GM18873 (cell line): Measurements from ENCODE around the gene AGPS.

Source experiments
- ATAC-seq: cut with Tn5 transposase; IDR thresholded peaks from one replicate; pipeline ENCODE4 v1.9.1; 2021; ENCODE audit warnings: mild to moderate bottlenecking, moderate library complexity, moderate number of reproducible peaks; ENCODE audit not compliant: unreplicated experiment, low FRiP score

The AGPS gene

GRCh38 chr2:177383935-177384334 is 8.6 kb upstream of the AGPS start:
- no peak for ATAC-seq

DNA sequence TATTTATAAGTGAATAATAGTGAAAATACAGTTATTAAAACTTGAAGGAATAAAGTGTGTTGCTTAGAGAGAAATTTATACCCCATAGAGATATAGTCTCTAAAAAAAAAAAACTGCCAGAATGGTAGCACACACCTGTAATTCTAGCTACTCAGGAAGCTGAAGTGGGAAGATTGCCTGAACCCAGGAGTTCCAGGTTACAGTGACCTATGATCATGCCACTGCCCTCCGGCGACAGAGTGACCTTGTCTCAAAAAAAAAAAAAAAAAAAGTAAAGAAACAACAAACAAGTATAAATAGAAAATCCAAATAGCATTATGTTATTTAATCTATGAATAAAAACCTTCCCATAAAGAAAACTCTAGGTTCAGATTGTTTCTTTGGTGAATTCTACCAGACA is 7.4 kb upstream of the AGPS start:
- no peak for ATAC-seq

GRCh38 chr2:177391822-177392372 is 676 bp upstream of the AGPS start:
- ATAC-seq = no peak

- no peak for ATAC-seq
Measured at GRCh38 chr2:177393203-177393755, 706 bp downstream of the AGPS start.

- no peak for ATAC-seq
Measured at GRCh38 chr2:177393824-177394593, 1.4 kb downstream of the AGPS start.

GRCh38 chr2:177394594-177394973 is 2.0 kb downstream of the AGPS start:
- no peak for ATAC-seq

DNA sequence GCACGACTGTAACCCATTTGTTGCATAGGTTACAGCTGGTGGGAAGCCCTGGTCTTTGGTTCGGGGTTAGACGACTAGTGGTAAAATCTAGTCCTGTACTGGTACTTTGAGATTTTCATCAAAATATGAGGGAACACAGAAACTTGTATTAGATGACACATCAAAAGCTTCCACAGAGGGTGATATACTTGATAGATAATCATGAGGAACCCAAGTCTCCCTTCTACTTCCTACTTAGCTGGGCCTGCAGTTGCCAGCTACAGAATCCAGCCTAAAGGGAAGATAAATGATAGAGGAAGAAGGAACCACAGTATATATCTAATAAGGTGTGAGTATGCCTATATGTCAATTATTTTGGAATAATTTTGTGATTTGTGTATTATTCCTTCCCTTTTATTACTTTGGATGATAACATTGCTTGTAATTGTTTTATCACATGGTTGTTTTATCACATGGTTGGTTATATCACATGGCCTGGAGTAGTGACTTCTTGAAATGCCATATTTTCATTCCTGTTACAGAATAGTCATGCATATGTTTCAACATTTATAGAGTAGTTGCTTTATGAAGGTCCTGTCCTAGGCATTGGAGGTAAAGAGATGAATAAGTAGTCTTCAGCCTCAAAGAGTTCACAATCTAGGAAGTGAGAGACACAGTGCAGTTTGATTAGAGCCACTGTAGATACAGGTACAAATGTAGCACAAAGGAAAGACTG is 2.9 kb downstream of the AGPS start:
- ATAC-seq = no peak

- ATAC-seq = no peak
Measured at GRCh38 chr2:177396703-177397460, 4.3 kb downstream of the AGPS start.

- ATAC-seq = no peak
Measured at GRCh38 chr2:177397481-177398289, 5.1 kb downstream of the AGPS start.

DNA sequence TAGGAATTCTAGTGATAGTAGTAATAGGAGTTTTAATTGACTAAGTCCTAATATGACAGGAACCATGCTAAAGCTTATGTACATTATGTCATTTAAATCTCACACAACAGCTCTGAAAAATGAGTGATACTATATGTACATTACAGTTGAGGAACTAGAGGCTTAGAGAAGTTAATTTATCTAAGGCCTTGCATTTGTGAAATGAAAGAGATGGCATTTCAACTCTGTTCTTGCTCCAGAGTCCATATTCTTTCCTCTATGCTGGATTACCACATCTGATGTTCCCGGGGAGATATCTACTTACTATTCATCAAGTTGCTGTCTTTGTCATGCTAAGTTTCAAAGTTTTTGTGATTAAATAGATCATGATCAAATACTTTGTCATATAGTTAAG is 5.7 kb downstream of the AGPS start:
- ATAC-seq = no peak

DNA sequence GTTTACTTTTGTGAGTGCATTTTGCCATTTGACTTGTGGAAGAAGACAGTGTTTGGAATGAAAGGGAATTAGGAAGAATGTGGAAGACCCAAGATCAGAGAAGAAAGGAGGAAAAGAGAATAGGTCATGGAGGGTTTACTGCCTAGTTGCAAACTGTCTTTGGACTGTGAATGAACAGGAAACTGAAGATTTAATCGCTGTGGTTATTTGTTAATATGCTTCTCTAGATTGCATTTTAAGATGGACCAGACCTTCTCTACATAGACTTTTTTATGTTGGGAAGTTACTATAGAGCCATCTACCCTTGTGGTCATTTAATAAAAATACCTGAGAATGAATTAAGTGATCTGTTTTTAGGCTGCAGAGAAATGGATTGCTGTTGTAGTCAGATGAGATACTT is 6.2 kb downstream of the AGPS start:
- ATAC-seq = no peak

DNA sequence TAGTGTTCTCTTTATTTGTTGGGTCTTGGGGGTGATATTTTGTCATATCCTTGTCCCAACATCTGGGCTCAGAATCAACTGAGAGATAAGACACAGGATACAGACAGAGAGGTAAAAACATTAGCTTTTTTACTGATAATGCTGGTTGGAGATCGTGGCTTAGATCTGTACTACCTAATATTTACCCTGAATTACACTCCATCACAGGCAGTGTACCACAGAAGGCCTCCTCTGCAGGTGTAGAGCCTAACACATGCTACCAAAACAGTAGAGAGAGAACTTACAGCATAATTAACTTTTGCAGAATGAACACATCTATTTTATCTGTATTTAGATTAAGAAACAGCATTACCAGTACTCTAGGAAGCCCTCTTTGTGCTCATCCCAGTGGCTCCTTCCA is 6.8 kb downstream of the AGPS start:
- no peak for ATAC-seq

DNA sequence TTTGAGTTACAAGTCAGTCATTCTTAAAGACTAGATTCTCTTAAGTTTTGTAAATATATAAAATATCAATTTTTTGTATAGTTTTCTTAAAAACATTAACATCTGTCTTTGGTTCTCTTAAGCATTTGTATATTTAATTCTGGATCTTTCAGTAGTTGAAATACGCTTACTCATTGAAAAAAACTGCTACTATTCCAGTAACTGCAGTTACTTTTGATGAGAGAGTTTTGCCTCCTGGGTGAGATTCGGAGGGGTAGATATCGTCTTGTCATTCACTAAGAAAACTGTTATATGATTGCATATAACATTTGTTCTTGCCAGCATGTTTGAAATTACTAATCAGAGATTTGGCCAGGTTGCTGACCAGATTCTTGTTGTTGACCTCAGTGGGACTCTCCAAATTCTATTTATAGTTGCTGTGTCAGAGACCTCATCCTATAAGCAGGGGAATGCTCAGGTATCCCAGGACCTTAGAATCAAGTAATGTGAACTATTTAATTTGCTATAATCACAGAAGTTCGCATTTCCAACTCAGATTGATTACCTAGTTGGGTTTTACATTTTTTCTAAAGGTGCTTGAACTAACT is 7.9 kb downstream of the AGPS start:
- no peak for ATAC-seq

GRCh38 chr2:177402096-177402495 is 9.5 kb downstream of the AGPS start:
- no peak for ATAC-seq

GRCh38 chr2:177403838-177404237 is 11.3 kb downstream of the AGPS start:
- ATAC-seq = no peak

DNA sequence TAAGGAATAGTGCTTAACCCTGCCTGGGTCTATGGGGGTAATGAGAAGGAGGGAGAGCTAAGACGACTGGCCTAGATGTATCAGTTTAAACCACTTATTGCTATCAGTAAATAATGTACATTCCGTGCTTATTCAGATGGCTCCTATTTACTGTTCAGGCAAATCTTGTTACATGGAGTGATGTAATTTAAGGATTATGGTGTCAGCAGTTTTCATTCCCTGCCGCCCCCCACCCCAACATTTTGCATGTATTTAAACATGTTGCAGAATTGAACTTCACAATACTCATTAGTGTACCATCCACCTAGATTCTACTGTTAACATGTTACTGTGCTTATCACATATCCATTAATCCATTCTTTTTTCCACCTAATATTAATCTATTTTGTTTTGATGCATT is 11.7 kb downstream of the AGPS start:
- no peak for ATAC-seq

DNA sequence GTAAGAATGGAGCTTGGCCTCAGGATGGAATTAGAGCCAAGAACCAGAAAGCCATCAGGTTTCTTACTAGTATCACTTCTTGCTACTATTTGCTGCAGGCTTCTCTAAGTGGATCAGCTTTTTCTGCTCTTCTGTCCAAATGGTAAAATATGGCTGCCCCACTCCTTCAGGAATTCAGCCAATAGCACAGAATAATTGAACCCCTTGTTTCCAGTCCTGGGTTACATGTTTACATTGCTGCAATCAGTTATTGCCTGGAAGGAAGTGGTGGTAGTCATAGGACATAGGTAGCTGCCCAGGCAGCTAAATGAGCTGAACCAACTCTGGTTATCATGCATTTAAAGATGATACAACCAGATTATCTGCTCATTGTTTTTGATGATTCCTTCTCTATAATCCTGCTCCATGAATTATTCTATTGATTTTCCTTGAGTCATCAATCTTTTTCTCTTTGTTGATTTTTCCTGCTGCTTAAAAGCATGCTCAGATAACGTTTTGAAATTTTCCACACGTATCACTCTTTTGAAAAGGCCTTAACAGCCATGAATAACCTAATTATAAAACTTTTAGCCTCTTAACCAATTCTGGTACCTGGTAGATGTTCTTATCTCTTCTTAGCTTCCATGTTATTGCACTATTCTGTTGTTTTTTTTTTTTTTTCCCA is 12.6 kb downstream of the AGPS start:
- ATAC-seq = no peak

DNA sequence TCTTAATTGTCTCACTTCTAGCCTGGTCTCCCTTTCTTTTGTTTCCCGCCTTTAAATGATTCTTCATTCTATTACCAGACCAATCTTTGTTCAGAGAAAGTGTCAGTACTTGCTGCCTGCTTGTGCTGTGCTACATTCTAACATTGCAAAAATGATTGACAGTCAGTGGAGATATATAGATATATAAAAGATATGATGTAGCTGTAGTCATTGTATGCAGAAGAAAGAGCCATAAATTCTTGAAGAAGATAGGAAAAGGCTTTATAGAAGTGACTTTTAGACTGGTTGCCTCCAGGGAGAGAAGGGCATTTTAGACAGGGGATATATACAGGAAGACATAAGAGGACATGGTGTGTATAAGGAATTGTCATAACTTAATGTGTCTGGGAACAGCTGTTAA is 13.6 kb downstream of the AGPS start:
- no peak for ATAC-seq

DNA sequence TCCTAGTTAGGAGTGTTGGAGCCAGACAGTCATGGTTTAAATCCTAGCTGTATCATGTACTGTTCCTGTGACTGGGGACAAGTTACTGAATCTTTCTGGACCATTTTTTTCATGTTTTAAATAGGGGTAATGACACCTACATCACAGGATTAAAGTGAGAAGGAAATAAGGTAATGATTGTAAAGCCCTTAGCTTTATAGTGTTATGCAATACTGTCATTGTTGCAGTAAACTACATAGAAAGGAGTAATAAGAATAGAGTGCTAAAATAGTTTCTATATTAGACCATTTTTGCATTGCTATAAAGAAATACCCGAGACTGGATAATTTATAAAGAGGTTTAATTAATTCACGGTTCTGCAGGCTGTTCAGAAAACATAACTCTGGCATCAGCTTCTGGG is 14.5 kb downstream of the AGPS start:
- ATAC-seq = no peak
